ENCODE data around the gene SLC5A10. TPM values are rescaled to one million over a fixed set of nuclear protein-coding genes. Genes with fewer than 3 reads are reported as not detected.
"Not testable (repeated sequence)": the region's sequence is repeated elsewhere in the genome, so short reads cannot be mapped to it uniquely, and the experiment has no call there.

SLC5A10 gene
- total and polyA plus RNA-seq, 4 donors = 0.13 to 0.51 TPM; not detected in 2

DNA sequence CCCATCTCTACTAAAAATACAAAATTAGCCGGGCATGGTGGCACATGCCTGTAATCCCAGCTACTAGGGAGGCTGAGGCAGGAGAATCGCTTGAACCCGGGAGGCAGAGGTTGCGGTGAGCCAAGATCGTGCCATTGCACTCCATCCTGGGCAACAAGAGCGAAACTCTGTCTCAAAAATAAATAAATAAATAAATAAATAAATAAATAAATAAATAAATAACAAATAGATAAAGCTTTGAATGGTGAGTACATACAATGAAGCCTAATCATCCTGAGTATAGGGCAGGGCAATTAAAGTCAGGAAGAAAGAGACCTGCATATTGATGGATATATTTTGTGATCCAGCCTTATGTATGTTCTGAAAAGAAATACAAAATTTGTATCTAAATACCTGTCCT lies 4.1 kb downstream of the SLC5A10 start:
- not testable (repeated sequence) for H3K9me3 ChIP-seq (ENCODE audit: control insufficient read depth, insufficient read depth, low read length); H3K4me1 ChIP-seq (ENCODE audit: control insufficient read depth, insufficient read depth, low read length); H3K4me3 ChIP-seq (ENCODE audit: low read depth, low read length); H3K27ac ChIP-seq (ENCODE audit: low read depth, low read length); DNase-seq (ENCODE audit: low read depth in 4 of 6, low spot score in 6 of 6); H3K27me3 ChIP-seq (ENCODE audit: control insufficient read depth, insufficient read depth, low read length); H3K36me3 ChIP-seq (ENCODE audit: control insufficient read depth, insufficient read depth, low read length)
- WGBS (ENCODE audit: insufficient coverage) = no CpG with 5 or more reads among the region's 6 CpGs

- Histone ChIP-seq H3K36me3 (ENCODE audit: control insufficient read depth, insufficient read depth, low read length) (no peaks in the 10 kb centered on the region), H3K4me3 (ENCODE audit: low read depth, low read length) (no peak overlapping the region), H3K27me3 (ENCODE audit: control insufficient read depth, insufficient read depth, low read length) (no peaks in the 10 kb centered on the region), H3K9me3 (ENCODE audit: control insufficient read depth, insufficient read depth, low read length) (no peaks in the 10 kb centered on the region), H3K27ac (ENCODE audit: low read depth, low read length) (no peak overlapping the region), H3K4me1 (ENCODE audit: control insufficient read depth, insufficient read depth, low read length) (no peaks in the 10 kb centered on the region)
- no peak for DNase-seq (ENCODE audit: low read depth in 4 of 6, low spot score in 6 of 6)
- 76% methylated on average over 2 of the region's 3 CpGs for WGBS (ENCODE audit: insufficient coverage)
Measured at GRCh38 chr17:18956581-18956980, 4.6 kb downstream of the SLC5A10 start.

GRCh38 chr17:18957831-18958230 lies 5.9 kb downstream of the SLC5A10 start:
- Histone ChIP-seq H3K4me1 (ENCODE audit: control insufficient read depth, insufficient read depth, low read length) (no peaks in the 10 kb centered on the region), H3K27me3 (ENCODE audit: control insufficient read depth, insufficient read depth, low read length) (no peaks in the 10 kb centered on the region), H3K9me3 (ENCODE audit: control insufficient read depth, insufficient read depth, low read length) (no peaks in the 10 kb centered on the region), H3K36me3 (ENCODE audit: control insufficient read depth, insufficient read depth, low read length) (no peaks in the 10 kb centered on the region), H3K4me3 (ENCODE audit: low read depth, low read length) (no peak overlapping the region), H3K27ac (ENCODE audit: low read depth, low read length) (no peak overlapping the region)
- no peak for DNase-seq (ENCODE audit: low read depth in 4 of 6, low spot score in 6 of 6)
- 90% methylated on average over 4 of the region's 4 CpGs for WGBS (ENCODE audit: insufficient coverage)

- Histone ChIP-seq H3K4me3 (ENCODE audit: low read depth, low read length) (no peak overlapping the region), H3K36me3 (ENCODE audit: control insufficient read depth, insufficient read depth, low read length) (no peaks in the 10 kb centered on the region), H3K9me3 (ENCODE audit: control insufficient read depth, insufficient read depth, low read length) (no peaks in the 10 kb centered on the region), H3K27me3 (ENCODE audit: control insufficient read depth, insufficient read depth, low read length) (no peaks in the 10 kb centered on the region), H3K4me1 (ENCODE audit: control insufficient read depth, insufficient read depth, low read length) (no peaks in the 10 kb centered on the region), H3K27ac (ENCODE audit: low read depth, low read length) (no peak overlapping the region)
- 93% methylated on average over 7 of the region's 11 CpGs for WGBS (ENCODE audit: insufficient coverage)
- DNase-seq (ENCODE audit: low read depth in 4 of 6, low spot score in 6 of 6) = no peak
Measured at GRCh38 chr17:18958611-18959010, 6.6 kb downstream of the SLC5A10 start.

DNA sequence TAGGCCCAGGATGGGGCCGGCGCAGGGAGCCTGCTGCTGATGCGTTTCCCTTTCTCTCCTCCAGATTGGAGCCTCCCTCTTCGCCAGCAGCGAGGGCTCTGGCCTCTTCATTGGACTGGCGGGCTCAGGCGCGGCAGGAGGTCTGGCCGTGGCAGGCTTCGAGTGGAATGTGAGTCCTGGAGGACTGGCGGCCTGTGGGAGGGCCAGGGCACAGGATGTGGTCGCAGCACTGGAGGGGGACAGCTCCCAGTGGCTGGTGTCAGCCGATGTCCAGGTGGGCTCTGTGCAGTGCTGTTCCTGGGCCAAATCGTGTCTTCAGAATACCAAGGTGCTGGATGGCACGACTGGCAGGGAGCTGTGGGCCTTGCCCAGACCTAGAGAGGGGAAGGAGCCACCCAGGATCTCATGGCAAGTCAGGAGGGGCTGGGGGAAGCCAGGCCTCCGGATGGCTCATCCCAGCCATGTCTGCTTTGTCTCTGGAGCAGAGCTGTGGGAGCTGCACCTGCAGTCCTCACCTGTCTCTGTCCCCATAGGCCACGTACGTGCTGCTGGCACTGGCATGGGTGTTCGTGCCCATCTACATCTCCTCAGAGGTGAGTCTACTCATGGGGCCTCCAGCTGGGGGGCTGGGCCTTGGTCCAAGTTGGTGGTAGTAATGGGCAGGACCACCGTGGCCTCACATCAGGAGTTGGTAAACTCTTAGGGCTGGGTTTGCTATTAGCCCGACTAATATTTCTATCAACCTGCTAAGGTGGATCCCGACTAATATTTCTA lies 7.3 kb downstream of the SLC5A10 start:
- Histone ChIP-seq H3K27me3 (ENCODE audit: control insufficient read depth, insufficient read depth, low read length) (no peaks in the 10 kb centered on the region), H3K4me3 (ENCODE audit: low read depth, low read length) (no peak overlapping the region), H3K27ac (ENCODE audit: low read depth, low read length) (no peak overlapping the region), H3K4me1 (ENCODE audit: control insufficient read depth, insufficient read depth, low read length) (no peaks in the 10 kb centered on the region), H3K36me3 (ENCODE audit: control insufficient read depth, insufficient read depth, low read length) (no peaks in the 10 kb centered on the region), H3K9me3 (ENCODE audit: control insufficient read depth, insufficient read depth, low read length) (no peaks in the 10 kb centered on the region)
- 79% methylated on average over 20 of the region's 22 CpGs for WGBS (ENCODE audit: insufficient coverage)
- no peak for DNase-seq (ENCODE audit: low read depth in 4 of 6, low spot score in 6 of 6)

- Histone ChIP-seq H3K4me1 (ENCODE audit: control insufficient read depth, insufficient read depth, low read length) (no peaks in the 10 kb centered on the region), H3K9me3 (ENCODE audit: control insufficient read depth, insufficient read depth, low read length) (no peaks in the 10 kb centered on the region), H3K27me3 (ENCODE audit: control insufficient read depth, insufficient read depth, low read length) (no peaks in the 10 kb centered on the region), H3K4me3 (ENCODE audit: low read depth, low read length) (no peak overlapping the region), H3K36me3 (ENCODE audit: control insufficient read depth, insufficient read depth, low read length) (no peaks in the 10 kb centered on the region), H3K27ac (ENCODE audit: low read depth, low read length) (no peak overlapping the region)
- no peak for DNase-seq (ENCODE audit: low read depth in 4 of 6, low spot score in 6 of 6)
- 93% methylated on average over 5 of the region's 5 CpGs for WGBS (ENCODE audit: insufficient coverage)
Measured at GRCh38 chr17:18959845-18960240, 7.9 kb downstream of the SLC5A10 start.

DNA sequence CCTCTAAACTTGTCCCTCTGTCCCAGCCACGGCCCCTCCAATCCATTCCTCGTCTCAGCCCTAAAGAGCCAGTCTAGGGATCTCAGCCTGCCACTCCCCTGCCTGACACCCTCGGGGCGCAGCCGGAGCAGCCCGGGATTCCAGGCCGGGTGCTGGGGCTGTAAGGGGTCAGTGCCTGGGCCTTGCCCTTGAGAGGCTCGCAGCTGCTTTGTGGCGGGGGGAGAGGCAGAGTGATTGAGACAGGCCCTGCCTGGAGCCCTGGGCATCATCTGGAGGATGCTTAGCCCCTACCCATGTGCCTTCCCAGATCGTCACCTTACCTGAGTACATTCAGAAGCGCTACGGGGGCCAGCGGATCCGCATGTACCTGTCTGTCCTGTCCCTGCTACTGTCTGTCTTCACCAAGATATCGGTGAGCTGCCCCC lies 8.3 kb downstream of the SLC5A10 start:
- Histone ChIP-seq H3K4me3 (ENCODE audit: low read depth, low read length) (no peak overlapping the region), H3K27ac (ENCODE audit: low read depth, low read length) (no peak overlapping the region), H3K9me3 (ENCODE audit: control insufficient read depth, insufficient read depth, low read length) (no peaks in the 10 kb centered on the region), H3K36me3 (ENCODE audit: control insufficient read depth, insufficient read depth, low read length) (no peaks in the 10 kb centered on the region), H3K27me3 (ENCODE audit: control insufficient read depth, insufficient read depth, low read length) (no peaks in the 10 kb centered on the region), H3K4me1 (ENCODE audit: control insufficient read depth, insufficient read depth, low read length) (no peaks in the 10 kb centered on the region)
- 95% methylated on average over 14 of the region's 15 CpGs for WGBS (ENCODE audit: insufficient coverage)
- no peak for DNase-seq (ENCODE audit: low read depth in 4 of 6, low spot score in 6 of 6)

- Histone ChIP-seq H3K4me3 (ENCODE audit: low read depth, low read length) (no peak overlapping the region), H3K27ac (ENCODE audit: low read depth, low read length) (no peak overlapping the region), H3K27me3 (ENCODE audit: control insufficient read depth, insufficient read depth, low read length) (no peaks in the 10 kb centered on the region), H3K9me3 (ENCODE audit: control insufficient read depth, insufficient read depth, low read length) (no peaks in the 10 kb centered on the region), H3K4me1 (ENCODE audit: control insufficient read depth, insufficient read depth, low read length) (no peaks in the 10 kb centered on the region), H3K36me3 (ENCODE audit: control insufficient read depth, insufficient read depth, low read length) (no peaks in the 10 kb centered on the region)
- 36% methylated on average over 17 of the region's 17 CpGs for whole genome bisulfite sequencing (ENCODE audit: insufficient coverage)
- peak in 5 of 6 donors; percentile 6 to 66 (median 20) for DNase-seq (ENCODE audit: low read depth in 4 of 6, low spot score in 6 of 6)
Measured at GRCh38 chr17:18960803-18961511, 9.0 kb downstream of the SLC5A10 start.

GRCh38 chr17:18961634-18962493 lies 9.9 kb downstream of the SLC5A10 start:
- H3K27ac ChIP-seq (ENCODE audit: low read depth, low read length) = no peak overlapping the region
- H3K9me3 ChIP-seq (ENCODE audit: control insufficient read depth, insufficient read depth, low read length) = no peaks in the 10 kb centered on the region
- peaks cover under 1% of the 10 kb centered on the region for H3K4me1 ChIP-seq (ENCODE audit: control insufficient read depth, insufficient read depth, low read length)
- H3K27me3 ChIP-seq (ENCODE audit: control insufficient read depth, insufficient read depth, low read length) = no peaks in the 10 kb centered on the region
- 78% methylated on average over 15 of the region's 16 CpGs for WGBS (ENCODE audit: insufficient coverage)
- no peaks in the 10 kb centered on the region for H3K36me3 ChIP-seq (ENCODE audit: control insufficient read depth, insufficient read depth, low read length)
- H3K4me3 ChIP-seq (ENCODE audit: low read depth, low read length) = no peak overlapping the region
- no peak for DNase-seq (ENCODE audit: low read depth in 4 of 6, low spot score in 6 of 6)

Measured in spinal cord (tissue), 10 donors.